Osteocyte (in vitro differentiated cells): ENCODE measurements around the gene SLC6A18. TPM values are rescaled to one million over a fixed set of nuclear protein-coding genes. Genes with fewer than 3 reads are reported as not detected.

Source experiments
- DNase-seq: peaks from one replicate; pipeline ENCODE4 v3.0.0; 2021; ENCODE audit warnings: mixed read lengths; ENCODE audit not compliant: unreplicated experiment; ENCODE audit errors: extremely low spot score
- H3K27ac Mint-ChIP-seq: one replicate; pipeline ENCODE4 v1.8.0; 2021; ENCODE audit warnings: mild to moderate bottlenecking, mixed read lengths; ENCODE audit not compliant: unreplicated experiment
- H3K27me3 Mint-ChIP-seq: one replicate; pipeline ENCODE4 v1.8.0; 2021; ENCODE audit warnings: mixed read lengths; ENCODE audit not compliant: unreplicated experiment
- H3K36me3 Mint-ChIP-seq: one replicate; pipeline ENCODE4 v1.8.0; 2021; ENCODE audit warnings: mixed read lengths; ENCODE audit not compliant: unreplicated experiment
- H3K4me1 Mint-ChIP-seq: one replicate; pipeline ENCODE4 v1.8.0; 2021; ENCODE audit warnings: mixed read lengths; ENCODE audit not compliant: unreplicated experiment
- H3K4me3 Mint-ChIP-seq: one replicate; pipeline ENCODE4 v1.8.0; 2021; ENCODE audit warnings: mild to moderate bottlenecking, moderate library complexity, mixed read lengths; ENCODE audit not compliant: unreplicated experiment
- H3K9me3 Mint-ChIP-seq: one replicate; pipeline ENCODE4 v1.8.0; 2021; ENCODE audit warnings: mixed read lengths; ENCODE audit not compliant: unreplicated experiment
- CTCF ChIP-seq: fragments of 200-600 bp; sonication (generic); IDR thresholded peaks from 2 replicates; pipeline ENCODE4 v1.5.0; 2021; ENCODE audit warnings: antibody characterized with exemption, mild to moderate bottlenecking, moderate library complexity
- total RNA-seq: library from RNA; stranded (reverse); gene quantifications from 2 replicates; pipeline ENCODE4 v1.2.1, GENCODE V29; 2021

The SLC6A18 gene
- total RNA-seq, 1 donor from 2014 or later = not detected

DNA sequence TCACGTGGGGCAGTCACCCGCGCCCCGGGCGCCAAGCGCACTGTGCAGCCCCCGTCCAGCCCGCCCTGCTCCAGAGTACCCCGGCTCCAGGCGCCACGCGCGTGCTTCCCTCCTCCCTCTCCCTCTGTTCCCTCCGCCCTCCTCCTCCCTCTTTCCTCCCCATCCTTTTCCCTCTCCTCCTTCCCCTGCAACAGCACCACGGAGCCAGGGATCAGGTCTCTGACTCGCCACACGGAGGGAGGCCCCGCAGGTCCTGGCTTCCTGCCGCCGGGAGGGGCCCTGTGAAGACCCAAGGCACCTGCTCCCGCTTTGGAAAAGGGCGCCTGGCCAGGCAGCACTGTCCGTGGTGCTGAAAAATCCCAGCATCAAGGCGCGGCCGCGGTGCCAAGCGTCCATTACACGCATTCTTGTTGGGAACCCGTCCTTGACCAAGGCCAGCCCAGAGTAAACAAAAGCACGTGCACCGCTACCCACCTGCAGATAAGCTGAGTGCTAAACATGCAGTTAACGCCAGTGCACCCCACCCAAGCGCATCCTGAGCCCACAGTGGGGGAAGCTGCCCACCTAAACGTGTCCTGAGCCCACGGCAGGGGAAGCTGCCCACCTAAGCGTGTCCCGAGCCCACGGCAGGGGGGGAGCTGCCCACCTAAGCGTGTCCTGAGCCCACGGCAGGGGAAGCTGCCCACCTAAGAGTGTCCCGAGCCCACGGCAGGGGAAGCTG is 21.7 kb downstream of the SLC6A18 start:
- H3K4me1 Mint-ChIP-seq = no peaks in the 10 kb centered on the region
- no peak overlapping the region for H3K4me3 Mint-ChIP-seq
- TF ChIP-seq CTCF = no peak
- H3K36me3 Mint-ChIP-seq = no peaks in the 10 kb centered on the region
- H3K9me3 Mint-ChIP-seq = no peaks in the 10 kb centered on the region
- H3K27ac Mint-ChIP-seq = no peak overlapping the region
- no peaks in the 10 kb centered on the region for H3K27me3 Mint-ChIP-seq
- DNase-seq = no peak

GRCh38 chr5:1247811-1248210 is 22.6 kb downstream of the SLC6A18 start:
- Mint-ChIP-seq H3K27ac (no peak overlapping the region), H3K4me1 (no peaks in the 10 kb centered on the region), H3K4me3 (no peak overlapping the region), H3K36me3 (no peaks in the 10 kb centered on the region), H3K27me3 (no peaks in the 10 kb centered on the region), H3K9me3 (no peaks in the 10 kb centered on the region)
- no peak for DNase-seq
- no peak for TF ChIP-seq CTCF

- Mint-ChIP-seq H3K4me3 (no peak overlapping the region), H3K4me1 (no peaks in the 10 kb centered on the region), H3K27me3 (no peaks in the 10 kb centered on the region), H3K27ac (no peak overlapping the region), H3K36me3 (no peaks in the 10 kb centered on the region), H3K9me3 (no peaks in the 10 kb centered on the region)
- TF ChIP-seq CTCF = no peak
- DNase-seq = no peak
These were observed 24.4 kb downstream of the SLC6A18 start for GRCh38 chr5:1249366-1250280.

GRCh38 chr5:1251678-1252580 is 26.7 kb downstream of the SLC6A18 start:
- Mint-ChIP-seq H3K36me3 (no peaks in the 10 kb centered on the region), H3K9me3 (no peaks in the 10 kb centered on the region), H3K27me3 (no peaks in the 10 kb centered on the region), H3K27ac (no peak overlapping the region), H3K4me1 (no peaks in the 10 kb centered on the region), H3K4me3 (no peak overlapping the region)
- no peak for DNase-seq
- no peak for TF ChIP-seq CTCF
